ENCODE data around the gene FAM174C.

FAM174C gene

DNA sequence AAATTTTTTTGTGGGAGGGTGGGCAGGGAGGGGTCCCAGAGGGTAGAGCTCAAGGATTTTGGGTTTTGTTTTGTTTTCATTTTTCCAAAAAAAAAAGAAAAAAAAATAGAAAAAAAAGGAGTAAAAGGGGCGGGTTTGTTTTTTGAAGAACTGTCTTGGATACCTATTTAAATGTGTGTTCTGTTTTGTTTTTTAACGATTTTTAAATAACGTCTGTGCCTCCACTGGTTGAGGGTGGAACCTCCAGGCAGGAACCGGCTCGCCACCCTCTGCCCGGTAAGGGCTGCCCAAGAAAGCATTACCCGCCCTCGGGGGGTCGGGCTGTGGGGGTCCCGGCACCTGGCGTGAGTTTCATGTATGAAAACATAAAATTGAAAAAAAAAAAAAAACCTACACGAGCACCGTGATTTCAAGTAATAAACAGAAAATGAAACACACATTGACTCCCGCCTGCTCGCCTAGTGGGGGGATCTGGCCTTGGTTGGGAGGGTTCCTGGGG is 16.6 kb upstream of the FAM174C start:
- H2AFZ ChIP-seq (ENCODE audit: low read depth, low read length, severe bottlenecking), result peak overlapping the region; percentile 8
- TF ChIP-seq EZH2phosphoT487 (conservative IDR thresholded peaks at IDR 0.05; ENCODE audit: low read length), result no peak
- TF ChIP-seq, protein P1, sequence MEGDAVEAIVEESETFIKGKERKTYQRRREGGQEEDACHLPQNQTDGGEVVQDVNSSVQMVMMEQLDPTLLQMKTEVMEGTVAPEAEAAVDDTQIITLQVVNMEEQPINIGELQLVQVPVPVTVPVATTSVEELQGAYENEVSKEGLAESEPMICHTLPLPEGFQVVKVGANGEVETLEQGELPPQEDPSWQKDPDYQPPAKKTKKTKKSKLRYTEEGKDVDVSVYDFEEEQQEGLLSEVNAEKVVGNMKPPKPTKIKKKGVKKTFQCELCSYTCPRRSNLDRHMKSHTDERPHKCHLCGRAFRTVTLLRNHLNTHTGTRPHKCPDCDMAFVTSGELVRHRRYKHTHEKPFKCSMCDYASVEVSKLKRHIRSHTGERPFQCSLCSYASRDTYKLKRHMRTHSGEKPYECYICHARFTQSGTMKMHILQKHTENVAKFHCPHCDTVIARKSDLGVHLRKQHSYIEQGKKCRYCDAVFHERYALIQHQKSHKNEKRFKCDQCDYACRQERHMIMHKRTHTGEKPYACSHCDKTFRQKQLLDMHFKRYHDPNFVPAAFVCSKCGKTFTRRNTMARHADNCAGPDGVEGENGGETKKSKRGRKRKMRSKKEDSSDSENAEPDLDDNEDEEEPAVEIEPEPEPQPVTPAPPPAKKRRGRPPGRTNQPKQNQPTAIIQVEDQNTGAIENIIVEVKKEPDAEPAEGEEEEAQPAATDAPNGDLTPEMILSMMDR (IDR thresholded peaks at IDR 0.05; ENCODE audit: insufficient read depth, low read length, poor library complexity, severe bottlenecking), result no peak
- H3F3A ChIP-seq (ENCODE audit: insufficient read depth), result peaks cover 49% of the 10 kb centered on the region
- peak overlapping the region; percentile 32 for H3K4me3 ChIP-seq (ENCODE audit: insufficient read depth, low read length, poor library complexity, severe bottlenecking)
- no peaks in the 10 kb centered on the region for H3K36me3 ChIP-seq (ENCODE audit: low read length)
- H3K9me3 ChIP-seq (ENCODE audit: insufficient read depth, low read length), result no peaks in the 10 kb centered on the region
- peaks cover under 1% of the 10 kb centered on the region; the same call in 1 of the 2 replicates for H3K79me2 ChIP-seq (ENCODE audit: insufficient read depth, low read length)
- no peaks in the 10 kb centered on the region for H4K20me1 ChIP-seq (ENCODE audit: low read depth, low read length)
- H3K27ac ChIP-seq (ENCODE audit: low read depth, low read length), result peak overlapping the region; percentile 91
- peak overlapping the region; percentile 56 for H3K9ac ChIP-seq (ENCODE audit: low read length)
- peak overlapping the region; percentile 70 for H3K4me2 ChIP-seq (ENCODE audit: low read depth, low read length, poor library complexity, severe bottlenecking)
- H3K27me3 ChIP-seq (ENCODE audit: low read length), result no peaks in the 10 kb centered on the region
- no peaks in the 10 kb centered on the region for H3K9me2 ChIP-seq (replicated peaks; ENCODE audit: insufficient read depth, low read length)

DNA sequence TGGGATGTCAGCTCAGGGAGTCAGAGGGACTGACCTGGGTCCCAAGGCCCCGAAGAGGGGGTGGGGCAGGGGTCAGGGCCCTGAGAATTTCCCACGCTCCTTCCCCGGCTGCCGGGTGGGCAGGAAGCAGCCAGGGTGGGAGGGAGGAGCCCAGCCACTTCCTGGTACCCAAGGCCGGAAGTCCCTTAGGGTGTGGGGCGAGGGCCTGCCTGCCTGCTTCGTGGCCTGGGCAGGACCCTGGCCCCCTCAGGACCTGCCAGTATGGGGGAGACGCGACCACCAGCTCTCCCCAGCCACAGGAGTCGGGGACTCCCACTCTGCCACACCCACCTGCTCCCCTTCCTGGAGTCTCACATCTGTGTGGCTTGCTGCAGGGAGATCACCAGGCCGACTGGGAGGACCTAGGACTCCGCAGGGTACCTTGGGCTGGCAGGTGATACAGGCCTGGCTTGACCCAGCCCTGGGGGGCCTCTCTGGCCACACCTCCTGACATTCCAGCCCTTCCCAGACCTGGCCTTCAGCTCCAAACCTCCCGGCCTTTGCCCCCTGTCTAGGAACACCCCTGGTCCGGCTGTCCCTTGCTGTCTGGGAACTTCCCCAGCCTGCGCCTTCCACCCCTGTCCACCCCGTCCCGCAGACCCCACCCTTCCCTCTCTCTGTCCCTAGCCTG is 16.0 kb upstream of the FAM174C start:
- H4K20me1 ChIP-seq (ENCODE audit: low read depth, low read length), result no peaks in the 10 kb centered on the region
- H3K27ac ChIP-seq (ENCODE audit: low read depth, low read length), result peak overlapping the region; percentile 91
- no peaks in the 10 kb centered on the region for H3K9me2 ChIP-seq (replicated peaks; ENCODE audit: insufficient read depth, low read length)
- no peak for TF ChIP-seq EZH2phosphoT487 (conservative IDR thresholded peaks at IDR 0.05; ENCODE audit: low read length)
- TF ChIP-seq, protein P1 (IDR thresholded peaks at IDR 0.05; ENCODE audit: insufficient read depth, low read length, poor library complexity, severe bottlenecking), result no peak
- H3K36me3 ChIP-seq (ENCODE audit: low read length), result no peaks in the 10 kb centered on the region
- peak overlapping the region; percentile 70 for H3K4me2 ChIP-seq (ENCODE audit: low read depth, low read length, poor library complexity, severe bottlenecking)
- no peaks in the 10 kb centered on the region for H3K79me2 ChIP-seq (ENCODE audit: insufficient read depth, low read length)
- H3K27me3 ChIP-seq (ENCODE audit: low read length), result no peaks in the 10 kb centered on the region
- no peaks in the 10 kb centered on the region for H3K9me3 ChIP-seq (ENCODE audit: insufficient read depth, low read length)
- H3F3A ChIP-seq (ENCODE audit: insufficient read depth), result peaks cover 55% of the 10 kb centered on the region
- peak overlapping the region; percentile 32 for H3K4me3 ChIP-seq (ENCODE audit: insufficient read depth, low read length, poor library complexity, severe bottlenecking)
- H3K9ac ChIP-seq (ENCODE audit: low read length), result peak overlapping the region; percentile 56
- H2AFZ ChIP-seq (ENCODE audit: low read depth, low read length, severe bottlenecking), result peak overlapping the region; percentile 8

DNA sequence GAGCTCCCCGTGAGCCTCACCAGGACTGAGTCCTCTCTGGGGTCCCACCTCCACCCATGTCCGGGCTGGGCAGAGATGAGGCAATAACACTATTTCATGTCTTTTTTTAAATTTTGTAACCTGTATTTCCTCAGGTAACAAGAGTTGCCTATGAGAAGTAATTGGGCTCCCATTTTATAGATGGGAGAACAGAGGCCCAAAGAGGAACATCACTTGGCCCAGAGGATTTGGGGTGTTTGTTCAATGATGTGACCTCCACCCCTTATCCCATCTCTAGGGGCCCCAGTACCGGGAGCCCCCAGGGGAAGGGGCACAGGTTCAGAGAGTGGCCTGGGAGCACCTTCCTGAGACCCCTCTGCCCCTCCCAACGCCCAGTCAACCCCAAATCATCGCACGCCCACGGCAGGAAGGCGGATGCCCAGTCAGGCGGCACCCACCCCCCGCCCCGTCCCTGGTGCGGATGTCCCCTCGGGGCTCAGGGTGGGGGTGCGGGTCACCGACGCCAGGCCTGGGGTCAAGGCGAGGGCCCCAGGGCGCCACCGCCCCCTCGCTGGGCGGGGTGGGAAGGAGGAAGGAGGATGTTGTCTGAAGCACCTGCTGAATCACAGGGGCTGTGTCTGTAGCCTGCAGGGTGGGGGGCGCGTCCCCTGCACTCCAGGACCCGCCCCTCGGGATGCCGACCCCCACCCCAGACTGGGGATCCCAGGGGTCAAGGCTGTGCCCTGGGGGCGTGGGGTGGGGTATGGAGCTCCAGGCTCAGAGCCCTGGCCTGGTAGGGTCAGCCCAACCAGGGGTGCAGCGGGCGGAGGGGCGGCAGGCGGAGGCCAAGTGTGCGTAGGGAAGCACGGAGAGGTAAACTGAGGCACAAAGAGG is 15.2 kb upstream of the FAM174C start:
- TF ChIP-seq EZH2phosphoT487 (conservative IDR thresholded peaks at IDR 0.05; ENCODE audit: low read length), result no peak
- TF ChIP-seq, protein P1 (IDR thresholded peaks at IDR 0.05; ENCODE audit: insufficient read depth, low read length, poor library complexity, severe bottlenecking), result no peak
- H3K27ac ChIP-seq (ENCODE audit: low read depth, low read length), result peak overlapping the region; percentile 91
- H3K4me2 ChIP-seq (ENCODE audit: low read depth, low read length, poor library complexity, severe bottlenecking), result peak overlapping the region; percentile 70
- H3K79me2 ChIP-seq (ENCODE audit: insufficient read depth, low read length), result no peaks in the 10 kb centered on the region
- no peaks in the 10 kb centered on the region for H3K9me2 ChIP-seq (replicated peaks; ENCODE audit: insufficient read depth, low read length)
- H3K36me3 ChIP-seq (ENCODE audit: low read length), result no peaks in the 10 kb centered on the region
- H3F3A ChIP-seq (ENCODE audit: insufficient read depth), result peaks cover 63% of the 10 kb centered on the region
- no peaks in the 10 kb centered on the region for H3K9me3 ChIP-seq (ENCODE audit: insufficient read depth, low read length)
- peak overlapping the region; percentile 56 for H3K9ac ChIP-seq (ENCODE audit: low read length)
- peak overlapping the region; percentile 39 for H3K4me3 ChIP-seq (ENCODE audit: insufficient read depth, low read length, poor library complexity, severe bottlenecking)
- no peaks in the 10 kb centered on the region for H3K27me3 ChIP-seq (ENCODE audit: low read length)
- no peak overlapping the region for H2AFZ ChIP-seq (ENCODE audit: low read depth, low read length, severe bottlenecking)
- H4K20me1 ChIP-seq (ENCODE audit: low read depth, low read length), result no peaks in the 10 kb centered on the region
